RCC 7860 (cell line): ENCODE measurements around the gene ASB6.
"Not testable (repeated sequence)": the region's sequence is repeated elsewhere in the genome, so short reads cannot be mapped to it uniquely, and the experiment has no call there.

Source experiments
- DNase-seq: peaks from one replicate; pipeline ENCODE4 v3.0.0-alpha.2; 2015; ENCODE audit warnings: low spot score
- FAIRE-seq: peaks from 2 replicates; lab custom pipeline; 2012; peaks lifted over from hg19 to GRCh38; lab: Jason Lieb, UNC

The ASB6 gene

GRCh38 chr9:129610473-129611306 is 31.3 kb downstream of the ASB6 start:
- no peak for FAIRE-seq
- peak; percentile 37 for DNase-seq

DNA sequence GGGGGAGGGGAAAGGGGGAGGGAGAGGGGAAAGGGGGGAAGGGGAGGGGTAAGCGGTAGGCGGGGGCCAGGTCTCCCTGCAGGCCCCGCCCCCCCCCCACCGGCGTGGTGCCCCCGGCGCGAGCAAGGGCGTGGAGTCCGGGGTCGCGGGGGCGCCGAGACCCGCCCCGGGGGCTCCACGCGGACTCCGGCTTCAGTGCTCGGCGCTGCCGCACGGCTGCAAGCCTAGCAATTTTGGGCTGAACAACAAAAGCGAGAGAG is 31.8 kb downstream of the ASB6 start:
- FAIRE-seq (no peak), DNase-seq (no peak)

DNA sequence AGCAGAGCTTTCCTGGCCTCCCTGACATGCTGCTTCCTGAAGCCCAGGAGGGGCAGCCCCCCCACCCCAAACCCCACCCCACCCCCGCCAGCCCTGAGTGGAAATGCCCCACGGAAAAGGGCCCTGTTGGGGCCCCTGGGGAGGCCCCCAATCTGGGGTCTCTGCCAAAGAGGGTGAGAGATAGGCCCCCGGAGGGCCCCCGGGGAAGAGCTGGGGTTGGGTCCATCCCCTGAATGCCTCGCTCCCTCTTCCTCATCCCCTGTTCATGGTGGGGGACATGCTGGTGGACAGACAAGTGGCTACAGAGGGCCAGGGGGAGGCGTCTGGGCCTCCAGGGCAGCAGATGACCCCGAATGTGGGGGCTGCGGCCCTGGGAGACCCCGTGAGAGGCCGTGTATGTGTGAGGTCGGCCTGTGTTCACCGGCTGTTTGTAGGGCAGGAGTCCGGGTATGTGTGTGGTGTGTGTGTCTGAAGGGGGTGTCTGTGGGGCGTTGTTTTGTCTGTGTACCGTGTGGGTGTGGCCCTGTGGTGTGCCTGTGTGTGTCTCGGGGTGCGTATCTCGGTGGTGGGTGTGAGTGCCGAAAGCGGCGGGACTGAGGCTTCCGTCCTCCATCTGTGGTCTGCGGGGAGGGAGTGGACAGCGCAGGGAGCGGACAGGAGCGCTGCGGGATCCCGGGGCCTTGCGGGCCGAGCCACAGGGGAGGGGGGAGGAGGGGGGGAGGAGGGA is 32.3 kb downstream of the ASB6 start:
- DNase-seq (no peak), FAIRE-seq (no peak)

DNA sequence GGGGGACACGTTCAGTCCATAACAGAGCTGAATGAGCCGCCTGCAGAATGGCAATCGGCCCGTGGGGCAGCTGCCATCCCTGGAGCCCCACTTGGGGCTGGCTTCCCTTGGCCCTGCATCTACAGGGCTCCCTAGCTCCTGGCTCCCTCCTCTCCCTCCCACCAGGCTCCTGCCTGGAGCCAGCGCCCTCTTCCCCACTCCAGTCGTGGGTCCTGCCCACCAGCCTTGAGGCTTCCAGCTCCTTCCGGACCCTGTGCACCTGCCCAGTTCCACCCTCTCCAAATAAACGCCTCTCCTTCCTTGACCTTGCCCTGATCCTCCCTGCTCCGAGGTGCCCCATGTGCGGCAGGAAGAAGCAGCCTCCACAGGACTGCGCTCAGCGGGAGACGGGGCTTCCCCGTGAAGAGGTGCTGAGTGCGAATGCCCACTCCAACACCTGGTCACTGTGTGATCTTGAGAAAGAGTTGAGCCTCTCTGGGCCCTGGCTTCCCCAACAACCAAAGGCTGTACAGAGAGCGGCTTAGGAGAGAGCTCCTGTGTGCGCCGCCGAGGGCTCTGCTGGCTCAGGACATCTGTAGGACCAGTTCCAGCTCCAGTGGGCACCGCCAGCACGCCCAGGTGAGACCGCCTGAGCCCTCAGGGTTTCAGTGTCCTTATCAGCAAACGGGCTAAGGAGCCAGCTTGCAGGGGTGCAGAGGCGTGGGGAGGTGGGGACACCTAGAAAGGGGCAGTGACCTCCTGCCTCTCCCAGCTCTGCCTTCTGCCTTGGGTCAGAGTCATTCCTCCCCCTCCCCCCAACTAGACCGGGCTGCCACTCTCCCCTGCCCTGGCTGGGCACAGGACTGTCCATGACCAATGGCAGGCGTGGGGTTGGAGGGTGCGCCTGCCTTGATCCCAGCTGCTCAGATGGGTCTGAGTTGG is 33.1 kb downstream of the ASB6 start:
- DNase-seq (no peak), FAIRE-seq (no peak)

DNA sequence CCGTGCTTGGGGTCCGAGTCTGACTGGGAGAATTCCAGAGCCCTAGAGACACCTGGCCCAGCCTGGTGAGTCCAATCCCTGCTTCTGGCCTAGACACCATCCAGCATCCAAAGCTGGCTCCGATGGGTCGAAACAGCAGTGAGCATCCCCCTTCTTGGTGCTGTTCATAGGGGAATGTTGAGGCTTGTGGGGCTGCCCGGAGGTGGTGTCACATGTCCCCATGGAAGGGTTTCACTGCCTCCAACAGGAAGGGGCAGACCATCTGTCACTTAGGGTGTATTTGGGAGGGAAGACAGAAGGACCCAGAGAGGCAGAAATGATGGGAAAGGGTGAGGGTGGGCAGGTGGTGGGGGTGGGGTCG is 34.9 kb downstream of the ASB6 start:
- DNase-seq (no peak), FAIRE-seq (no peak)

DNA sequence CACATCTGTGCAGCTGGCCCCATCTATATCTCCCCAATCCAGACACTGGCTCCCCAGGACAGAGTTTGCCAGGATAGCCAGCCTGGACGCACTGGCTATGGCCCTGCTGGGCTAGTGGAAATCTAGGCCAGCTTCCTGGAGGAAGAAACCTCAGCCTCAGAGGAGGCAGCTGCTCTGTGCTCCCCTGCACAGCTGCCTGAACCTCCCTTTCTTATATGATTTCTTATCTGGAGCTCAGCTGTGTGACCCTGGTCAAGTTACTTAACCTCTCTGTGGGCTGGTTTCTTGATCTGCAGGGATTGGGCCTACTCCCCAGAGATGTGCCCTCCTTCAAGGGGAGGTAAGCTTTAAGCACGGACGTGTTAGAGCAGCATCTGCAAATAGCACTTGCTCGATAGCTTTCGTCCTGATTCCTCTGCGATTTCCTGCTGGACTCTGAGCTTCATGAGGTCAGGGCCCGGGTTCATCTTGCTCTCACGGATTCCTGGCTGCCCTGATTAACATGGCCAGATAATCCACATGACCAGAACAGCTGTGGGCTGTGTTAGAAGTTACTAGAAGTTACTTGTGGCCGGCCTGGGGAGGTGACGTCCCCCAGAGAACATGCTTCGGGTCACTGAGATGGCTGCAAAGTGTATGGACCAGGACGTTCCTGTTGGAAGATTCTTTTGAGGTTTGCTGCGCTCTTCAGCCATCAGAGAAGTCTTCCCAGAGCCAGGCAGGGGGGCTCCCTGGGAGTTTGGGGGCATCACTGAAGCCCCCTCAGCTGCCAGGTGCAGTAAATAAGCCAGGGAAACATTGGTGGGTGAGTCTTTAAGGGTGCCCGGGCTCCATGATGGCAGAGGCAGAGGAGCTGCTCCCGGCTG is 35.6 kb downstream of the ASB6 start:
- no peak for FAIRE-seq
- DNase-seq: no peak

GRCh38 chr9:129604766-129605163 is 37.2 kb downstream of the ASB6 start:
- DNase-seq (no peak), FAIRE-seq (no peak)

GRCh38 chr9:129604056-129604765 is 37.7 kb downstream of the ASB6 start:
- DNase-seq (no peak), FAIRE-seq (no peak)

DNA sequence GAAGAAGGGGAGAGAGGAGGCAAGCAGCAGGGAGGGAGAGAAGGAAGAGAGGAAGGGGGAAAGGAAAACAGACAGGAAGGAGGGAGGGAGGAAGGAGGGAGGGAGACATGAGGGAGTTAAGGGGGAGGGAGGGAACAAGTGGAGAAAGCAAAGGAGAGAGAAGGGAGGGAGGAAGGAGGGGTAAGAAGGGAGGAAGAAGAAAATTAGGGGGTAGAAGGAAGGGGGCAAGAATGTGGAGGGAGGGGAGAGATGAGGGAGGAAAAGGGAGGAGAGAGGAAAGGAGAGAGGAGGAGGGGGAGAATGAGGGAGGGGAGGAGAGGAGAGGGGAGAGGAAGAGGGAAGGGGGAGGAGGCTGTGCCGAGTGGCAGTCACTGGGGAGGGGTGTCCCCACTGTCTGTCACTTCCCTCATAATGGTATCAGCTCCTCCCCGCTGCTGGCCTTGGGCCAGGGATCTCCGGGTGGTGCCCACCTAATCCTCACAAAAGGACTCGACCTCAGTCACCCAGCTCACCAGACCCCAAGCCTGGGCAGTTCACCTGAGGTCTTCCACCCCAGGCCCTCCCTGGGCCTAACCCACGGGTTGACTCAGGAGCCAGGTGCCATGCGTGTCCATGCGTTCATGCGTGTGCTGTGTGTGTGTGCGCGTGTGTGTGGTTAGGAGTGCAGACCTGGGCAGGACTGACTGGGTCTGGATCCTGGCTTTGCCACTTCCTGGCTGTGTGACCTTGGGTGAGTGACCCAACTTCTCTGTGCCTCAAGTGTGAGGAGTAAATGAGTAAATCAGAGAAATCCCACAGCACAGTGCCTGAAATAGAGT is 39.1 kb downstream of the ASB6 start:
- DNase-seq (no peak), FAIRE-seq (no peak)

GRCh38 chr9:129601082-129601674 is 40.8 kb downstream of the ASB6 start:
- no peak for FAIRE-seq
- DNase-seq: no peak

DNA sequence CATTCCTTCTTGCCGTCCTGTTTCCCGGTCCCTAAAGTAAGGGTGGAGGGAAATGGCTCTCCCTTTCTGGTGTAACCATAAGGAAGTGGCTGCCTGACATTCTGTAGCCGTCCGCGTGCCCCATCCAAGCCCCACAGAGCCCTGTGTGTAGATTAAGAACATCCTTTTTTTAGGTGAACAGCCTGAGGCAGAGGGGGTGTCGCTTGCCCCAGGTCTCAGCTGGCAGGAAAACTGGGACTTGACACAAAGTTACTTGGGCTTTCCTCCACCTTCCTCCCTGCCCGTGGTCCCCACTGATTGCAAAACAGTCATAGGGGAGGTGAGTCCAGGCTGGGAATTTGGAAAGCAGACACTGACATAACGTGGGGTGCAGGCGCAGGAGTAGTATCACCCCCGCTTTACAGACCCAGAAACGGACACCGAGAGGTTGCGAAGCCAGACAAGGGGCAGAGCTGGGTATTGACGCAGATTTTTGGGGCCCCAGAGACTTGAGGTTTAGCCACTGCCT is 43.8 kb downstream of the ASB6 start:
- no peak for DNase-seq
- no peak for FAIRE-seq

DNA sequence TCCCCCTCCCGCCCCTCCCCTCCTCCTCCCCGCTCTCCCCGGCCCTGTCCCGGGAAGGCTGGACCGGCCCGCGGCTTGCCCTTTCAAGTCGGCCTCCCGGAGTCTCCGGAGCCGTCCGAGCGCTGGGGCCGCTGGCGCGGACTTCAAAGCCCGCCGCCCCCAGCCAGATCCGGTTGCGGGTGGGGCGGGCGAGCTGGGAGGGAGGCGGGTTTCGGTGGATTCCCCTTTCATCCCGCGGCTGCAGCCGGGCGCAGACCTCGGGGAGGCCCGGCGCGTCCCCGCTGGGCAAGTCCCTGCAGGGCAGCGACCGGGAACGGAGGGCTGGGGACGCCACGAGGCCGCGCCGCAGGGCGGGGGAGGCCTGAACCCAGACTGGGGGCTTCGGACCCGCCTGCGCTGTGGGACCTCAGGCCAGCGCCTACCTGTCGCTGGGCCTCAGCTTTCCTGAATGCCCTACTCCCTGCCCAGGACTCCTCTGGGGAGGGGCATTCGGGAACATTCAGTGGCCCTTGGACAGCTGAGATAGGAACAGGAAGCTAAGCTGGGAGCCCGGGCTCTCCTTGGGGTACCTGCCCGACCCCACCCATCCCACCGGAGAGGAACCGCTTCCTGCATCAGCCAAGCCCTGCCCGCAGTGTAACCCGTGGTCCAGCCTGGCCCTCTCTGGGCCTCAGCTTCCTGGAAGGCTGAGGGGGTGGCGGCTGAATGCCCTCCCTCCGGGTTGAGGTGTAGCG is 44.4 kb downstream of the ASB6 start:
- FAIRE-seq: no peak
- no peak for DNase-seq

GRCh38 chr9:129596541-129597331 is 45.2 kb downstream of the ASB6 start:
- DNase-seq (no peak), FAIRE-seq (no peak)

DNA sequence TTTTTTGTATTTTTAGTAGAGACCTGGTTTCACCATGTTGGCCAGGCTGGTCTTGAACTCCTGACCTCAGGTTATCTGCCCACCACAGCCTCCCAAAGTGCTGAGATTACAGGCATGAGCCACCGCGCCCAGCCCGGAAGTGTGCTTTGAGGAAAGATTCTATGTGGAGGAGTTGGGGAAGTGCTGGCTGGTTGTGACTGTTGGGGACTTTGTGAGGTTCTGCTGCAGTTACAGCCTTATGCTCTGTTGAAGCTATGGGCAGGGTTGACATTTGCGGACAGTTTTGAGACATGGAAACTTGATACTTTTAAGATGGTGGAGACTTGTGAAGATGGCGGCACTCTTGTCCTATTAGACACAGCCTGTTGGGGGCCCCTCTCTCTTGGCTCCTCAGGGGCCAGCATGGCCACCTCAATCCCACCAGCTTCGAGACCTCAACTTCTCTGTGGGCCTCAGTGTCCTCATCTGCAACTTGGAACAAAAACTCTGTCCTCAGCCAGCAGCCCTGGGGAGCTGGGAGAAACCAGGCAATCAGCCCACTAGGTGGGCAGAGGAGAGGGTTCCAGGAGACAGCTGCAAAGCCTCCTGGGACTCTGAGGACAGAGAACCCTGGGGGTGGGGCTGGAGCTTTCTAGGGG is 45.9 kb downstream of the ASB6 start:
- FAIRE-seq: no peak

DNA sequence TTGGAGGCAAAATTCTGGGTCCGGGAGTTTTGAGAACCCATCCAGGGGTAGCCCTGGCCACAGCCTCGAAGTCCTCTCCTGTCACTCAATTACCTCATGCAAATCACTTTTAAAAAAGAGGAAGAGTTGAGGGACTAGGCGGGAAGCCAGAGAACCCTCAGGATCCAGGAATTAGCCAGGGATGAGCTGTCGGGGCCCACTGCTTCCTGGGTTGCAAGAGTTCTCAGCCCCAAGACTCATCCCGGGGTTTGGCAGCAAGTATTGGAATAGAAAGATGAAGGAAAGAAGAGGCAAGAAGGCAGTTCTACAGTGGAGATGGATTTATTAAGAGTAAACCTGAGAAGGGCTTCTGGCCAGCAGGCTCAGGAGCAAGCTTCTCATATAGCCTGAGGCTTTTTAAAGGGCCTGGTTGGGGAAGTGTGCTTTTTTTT is 46.6 kb downstream of the ASB6 start:
- DNase-seq (no peak), FAIRE-seq (no peak)

More for the DNA sequence above, 45.9 kb downstream of the ASB6 start:
- no peak for DNase-seq

DNA sequence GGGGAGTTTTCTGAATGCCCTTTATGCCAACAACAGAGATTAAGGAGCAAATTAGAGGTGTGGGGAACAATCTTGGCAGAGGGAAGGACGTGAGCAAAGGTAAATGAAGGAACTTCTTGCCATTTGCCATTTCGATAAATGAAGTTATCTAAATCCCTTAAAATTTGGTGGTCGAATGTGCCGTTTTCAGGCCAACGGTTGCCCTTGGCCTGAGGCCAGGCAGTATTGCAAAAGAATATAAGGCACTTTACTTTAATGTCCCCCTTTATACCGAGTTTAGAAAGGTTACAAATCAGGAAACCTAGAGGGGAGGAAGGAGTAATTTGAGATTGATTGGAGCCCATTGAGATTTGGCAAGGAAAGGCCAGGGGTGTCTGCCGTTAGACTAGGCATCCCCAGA is 47.3 kb downstream of the ASB6 start:
- DNase-seq (no peak), FAIRE-seq (no peak)

- not testable (repeated sequence) for FAIRE-seq, DNase-seq
Measured at GRCh38 chr9:129592790-129593189, 49.2 kb downstream of the ASB6 start.
